Activated CD8-positive, alpha-beta T cell treated with anti-CD3 and anti-CD28 coated beads for 36 hours (primary cell): ENCODE measurements around the gene NOL6. TPM values are rescaled to one million over a fixed set of nuclear protein-coding genes. Genes with fewer than 3 reads are reported as not detected.
A peak's percentile ranks its signal among the peaks of the same experiment; 100 is the strongest.

ENCODE experiments used
- ATAC-seq: fragments of 200-7000 bp; cut with Tn5 transposase; one replicate; pipeline ENCODE4 v1.10.0; 2021; ENCODE audit warnings: mild to moderate bottlenecking, moderate library complexity
- CTCF ChIA-PET: fragments of 350-600 bp; sonication (Branson Sonifier 250); formaldehyde crosslinking; loops from one replicate; lab custom pipeline; 2021; ENCODE audit warnings: antibody characterized with exemption; lab: Charles Lee
- POLR2A ChIA-PET: fragments of 350-600 bp; sonication (Branson Sonifier 250); formaldehyde crosslinking; loops from one replicate; lab custom pipeline; 2021; ENCODE audit warnings: antibody characterized with exemption; lab: Charles Lee
- DNase-seq: peaks from one replicate; pipeline ENCODE4 v3.0.0-alpha.2; 2020
- H3K27ac Mint-ChIP-seq: one replicate; pipeline ENCODE4 v1.8.0; 2021; ENCODE audit warnings: mild to moderate bottlenecking, mixed read lengths
- H3K27me3 Mint-ChIP-seq: one replicate; pipeline ENCODE4 v1.8.0; 2021; ENCODE audit warnings: mixed read lengths
- H3K36me3 Mint-ChIP-seq: one replicate; pipeline ENCODE4 v1.8.0; 2021; ENCODE audit warnings: low read depth, mixed read lengths
- H3K4me1 Mint-ChIP-seq: one replicate; pipeline ENCODE4 v1.8.0; 2021; ENCODE audit warnings: low read depth, mixed read lengths
- H3K4me3 Mint-ChIP-seq: one replicate; pipeline ENCODE4 v1.8.0; 2021; ENCODE audit warnings: mild to moderate bottlenecking, moderate library complexity, mixed read lengths
- H3K9me3 Mint-ChIP-seq: one replicate; pipeline ENCODE4 v1.8.0; 2021; ENCODE audit warnings: mixed read lengths
- CTCF ChIP-seq: fragments of 200-600 bp; IDR thresholded peaks from one replicate; pipeline ENCODE4 v1.8.0; 2022; ENCODE audit warnings: antibody characterized with exemption, mild to moderate bottlenecking
- intact Hi-C: fragments of 100-400 bp; cut with micrococcal nuclease; formaldehyde crosslinking; loops from one replicate; pipeline ENCODE4 v1.10.0; 2022
- total RNA-seq, 2 experiments: library from RNA; stranded (reverse); gene quantifications; one replicate each; pipeline ENCODE4 v1.2.3, GENCODE V29; 2021

The NOL6 gene
- total RNA-seq, 2 experiments from 2014 or later: 45.5 to 45.9 TPM

GRCh38 chr9:33449715-33450114, 24.0 kb downstream of the NOL6 start:
- POLR2A ChIA-PET: interaction anchor here (0.9 to 1.6 kb wide), 4 partner anchors 9 to 78 kb away, joined by 3 to 4 read pairs (median 3); no protein-coding TSS in a partner anchor

GRCh38 chr9:33447799-33448553, 25.7 kb downstream of the NOL6 start:
- Mint-ChIP-seq H3K4me1 (peaks cover 47% of the 10 kb centered on the region), H3K27me3 (no peaks in the 10 kb centered on the region), H3K4me3 (peak overlapping the region; percentile 66), H3K9me3 (no peaks in the 10 kb centered on the region), H3K36me3 (no peaks in the 10 kb centered on the region), H3K27ac (peak overlapping the region; percentile 80)
- POLR2A ChIA-PET: interaction anchor here (0.5 to 2.6 kb wide), 9 partner anchors 10 to 526 kb away, joined by 3 to 15 read pairs (median 4); partner anchors contain the start of gene NOL6
- DNase-seq (peak; percentile 50), ATAC-seq (peak; percentile 3)
- TF ChIP-seq CTCF: no peak
- intact Hi-C loops: loop anchor here (2.0 kb wide), 1 partner anchor 15 kb away; no protein-coding TSS in a partner anchor
- CTCF ChIA-PET: interaction anchor here (0.7 to 6.9 kb wide), 9 partner anchors 10 to 274 kb away, joined by 3 to 48 read pairs (median 20); partner anchors contain the start of gene NOL6

More at GRCh38 chr9:33449715-33450114, 24.0 kb downstream of the NOL6 start:
- intact Hi-C loops: loop anchor here (5.0 kb wide), 1 partner anchor 32 kb away; no protein-coding TSS in a partner anchor
- Mint-ChIP-seq H3K9me3 (no peaks in the 10 kb centered on the region), H3K36me3 (no peaks in the 10 kb centered on the region), H3K27ac (no peak overlapping the region), H3K4me3 (no peak overlapping the region), H3K27me3 (no peaks in the 10 kb centered on the region), H3K4me1 (peaks cover 62% of the 10 kb centered on the region)
- CTCF ChIA-PET: interaction anchor here (1.1 to 6.9 kb wide), 6 partner anchors 8 to 75 kb away, joined by 3 to 48 read pairs (median 16); partner anchors contain the start of gene AQP7
- no peak for TF ChIP-seq CTCF
- ATAC-seq (no peak), DNase-seq (no peak)

- intact Hi-C loops: loop anchor here (2.0 kb wide), 1 partner anchor 16 kb away; no protein-coding TSS in a partner anchor
- H3K4me1 Mint-ChIP-seq: peaks cover 39% of the 10 kb centered on the region
Measured at GRCh38 chr9:33446946-33447798, 26.6 kb downstream of the NOL6 start, which contains the start of gene AQP3. Gene AQP3, minus strand, starts transcription at chr9:33447593. Its CDS starts 63 bp downstream, at chr9:33447530.

More at GRCh38 chr9:33446946-33447798, 26.6 kb downstream of the NOL6 start, which contains the start of gene AQP3:
- H3K27me3 Mint-ChIP-seq: no peaks in the 10 kb centered on the region
- H3K4me3 Mint-ChIP-seq: peak within 1 kb of the TSS; percentile 66
- no peaks in the 10 kb centered on the region for H3K9me3 Mint-ChIP-seq
- POLR2A ChIA-PET: interaction anchor here (0.5 to 2.6 kb wide), 13 partner anchors 8 to 527 kb away, joined by 3 to 15 read pairs (median 3); partner anchors contain the start of genes NFX1 and NOL6
- no peaks in the 10 kb centered on the region for H3K36me3 Mint-ChIP-seq
- ATAC-seq (peak; percentile 68), DNase-seq (peak; percentile 76)
- CTCF ChIA-PET: interaction anchor here (0.7 to 6.9 kb wide), 8 partner anchors 10 to 275 kb away, joined by 3 to 48 read pairs (median 22); partner anchors contain the start of gene NOL6
- TF ChIP-seq CTCF: peak; percentile 39
- peak within 1 kb of the TSS; percentile 88 for H3K27ac Mint-ChIP-seq
